HepG2 (cell line): ENCODE measurements around the gene SH3GL1. TPM values are rescaled to one million over a fixed set of nuclear protein-coding genes. Genes with fewer than 3 reads are reported as not detected.

ENCODE experiments used
- ASH2L ChIP-seq: fragments of 300-600, 200-600 bp; sonication (generic); IDR thresholded peaks from 2 replicates; pipeline ENCODE4 v1.7.0; 2017; ENCODE audit warnings: low read depth, mild to moderate bottlenecking, moderate library complexity, mixed read lengths, low read length; ENCODE audit not compliant: insufficient read length
- ATF5 ChIP-seq: sonication (generic); formaldehyde crosslinking; IDR thresholded peaks from 2 replicates; pipeline ENCODE4 v1.4.0; 2020; ENCODE audit warnings: mild to moderate bottlenecking, low read depth, missing genetic modification reagents
- ETV6 ChIP-seq: sonication (generic); formaldehyde crosslinking; conservative IDR thresholded peaks from 2 replicates; pipeline ENCODE4 v1.4.0; 2020; ENCODE audit warnings: missing genetic modification reagents
- JUNB ChIP-seq: sonication (generic); formaldehyde crosslinking; IDR thresholded peaks from 2 replicates; pipeline ENCODE4 v1.8.0; 2022; ENCODE audit warnings: missing genetic modification reagents, mild to moderate bottlenecking, borderline replicate concordance
- KLF15 ChIP-seq: sonication (generic); formaldehyde crosslinking; IDR thresholded peaks from 2 replicates; pipeline ENCODE4 v1.8.1; 2023; ENCODE audit warnings: borderline replicate concordance, mild to moderate bottlenecking, inconsistent platforms, missing genetic modification reagents, mixed read lengths
- MAFG ChIP-seq: sonication (generic); formaldehyde crosslinking; IDR thresholded peaks from 2 replicates; pipeline ENCODE4 v1.5.1; 2020; ENCODE audit warnings: mild to moderate bottlenecking, missing genetic modification reagents
- RARA ChIP-seq: IDR thresholded peaks from 2 replicates; pipeline ENCODE4 v1.6.1; 2016; ENCODE audit warnings: missing genetic modification reagents, missing compliant biosample characterization
- SRY ChIP-seq: sonication (generic); formaldehyde crosslinking; IDR thresholded peaks from 2 replicates; pipeline ENCODE4 v1.8.0; 2022; ENCODE audit warnings: mild to moderate bottlenecking, missing genetic modification reagents
- ZBTB46 ChIP-seq: sonication (generic); formaldehyde crosslinking; IDR thresholded peaks from 2 replicates; pipeline ENCODE4 v1.4.0; 2020; ENCODE audit warnings: mild to moderate bottlenecking, missing genetic modification reagents, borderline replicate concordance
- ZNF275 ChIP-seq: sonication (generic); formaldehyde crosslinking; IDR thresholded peaks from 2 replicates; pipeline ENCODE4 v1.8.0; 2022; ENCODE audit warnings: missing genetic modification reagents, mild to moderate bottlenecking, inconsistent platforms, borderline replicate concordance
- ZNF609 ChIP-seq: sonication (generic); formaldehyde crosslinking; IDR thresholded peaks from 2 replicates; pipeline ENCODE4 v1.4.0; 2020; ENCODE audit warnings: mild to moderate bottlenecking, missing genetic modification reagents, borderline replicate concordance
- ZNF660 ChIP-seq: sonication (generic); formaldehyde crosslinking; IDR thresholded peaks from 2 replicates; pipeline ENCODE4 v1.5.1; 2020; ENCODE audit warnings: mild to moderate bottlenecking, low read depth, missing genetic modification reagents, borderline replicate concordance
- ZNF879 ChIP-seq: sonication (generic); formaldehyde crosslinking; IDR thresholded peaks from 2 replicates; pipeline ENCODE4 v1.8.1; 2023; ENCODE audit warnings: missing genetic modification reagents
- polyA plus RNA-seq, 8 experiments: library from polyadenylated mRNA; depleted of rRNA in 3 of 8; stranded (reverse) in 7 of 8; unstranded in 1 of 8; fragments of >200 nt; fragmentation: Illumina TruSeq in 4 of 8; extraction: Trizol in 4 of 8; gene quantifications; 2 replicates each; pipeline versions ENCODE4 v1.2.1 to v1.2.3, GENCODE V29; 2011 to 2016; ENCODE audit warnings: low read depth in 4 of 8, missing spikeins in 1 of 8, mixed read lengths in 1 of 8; ENCODE audit not compliant: insufficient read depth in 1 of 8
- total RNA-seq, 5 experiments: library from RNA; depleted of rRNA; stranded (reverse); fragments of >200 nt; fragmentation: Illumina TruSeq; extraction: Trizol; gene quantifications; 2 replicates each; pipeline ENCODE4 v1.2.3, GENCODE V29; 2016; ENCODE audit warnings: low read depth in 1 of 5
- TF ChIP-seq, protein P1 (sequence below): sonication (generic); formaldehyde crosslinking; IDR thresholded peaks from 2 replicates; pipeline ENCODE4 v1.4.0; 2020; ENCODE audit warnings: missing genetic modification reagents

Gene SH3GL1
- total and polyA plus RNA-seq, 2 of the 13 experiments (the other 11 are each of a cell fraction or from before 2014, with no cell fraction given): 33.0 to 45.1 TPM

DNA sequence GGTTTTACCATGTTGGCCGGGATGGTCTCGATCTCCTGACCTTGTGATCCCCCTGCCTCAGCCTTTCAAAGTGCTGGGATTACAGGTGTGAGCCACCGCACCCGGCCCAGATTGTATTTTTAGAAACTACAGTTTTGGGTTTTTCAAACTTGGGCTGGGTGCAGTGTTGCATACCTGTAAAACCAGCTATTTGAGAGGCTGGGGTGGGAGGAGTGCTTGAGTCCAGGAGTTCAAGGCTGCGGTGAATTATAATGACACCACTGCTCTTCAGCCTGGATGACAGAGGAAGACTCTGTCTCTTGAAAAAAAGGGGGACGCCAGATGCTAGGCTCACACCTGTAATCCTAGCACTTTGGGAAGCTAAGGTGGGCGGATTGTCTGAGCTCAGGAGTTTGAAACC lies 6.3 kb upstream of the SH3GL1 start (continued):
- TF ChIP-seq ASH2L (no peak), KLF15 (no peak), ZBTB46 (no peak), ATF5 (CRISPR knock-in tag) (no peak), RARA (CRISPR knock-in tag) (peak; percentile 37; the same call in 1 of the 2 replicates), ZNF879 (CRISPR knock-in tag) (no peak), ZNF609 (CRISPR knock-in tag) (no peak), MAFG (CRISPR knock-in tag) (no peak), JUNB (no peak), SRY (CRISPR knock-in tag) (no peak), ETV6 (CRISPR knock-in tag) (no peak), ZNF275 (CRISPR knock-in tag) (no peak), ZNF660 (CRISPR knock-in tag) (no peak)
- TF ChIP-seq, protein P1, sequence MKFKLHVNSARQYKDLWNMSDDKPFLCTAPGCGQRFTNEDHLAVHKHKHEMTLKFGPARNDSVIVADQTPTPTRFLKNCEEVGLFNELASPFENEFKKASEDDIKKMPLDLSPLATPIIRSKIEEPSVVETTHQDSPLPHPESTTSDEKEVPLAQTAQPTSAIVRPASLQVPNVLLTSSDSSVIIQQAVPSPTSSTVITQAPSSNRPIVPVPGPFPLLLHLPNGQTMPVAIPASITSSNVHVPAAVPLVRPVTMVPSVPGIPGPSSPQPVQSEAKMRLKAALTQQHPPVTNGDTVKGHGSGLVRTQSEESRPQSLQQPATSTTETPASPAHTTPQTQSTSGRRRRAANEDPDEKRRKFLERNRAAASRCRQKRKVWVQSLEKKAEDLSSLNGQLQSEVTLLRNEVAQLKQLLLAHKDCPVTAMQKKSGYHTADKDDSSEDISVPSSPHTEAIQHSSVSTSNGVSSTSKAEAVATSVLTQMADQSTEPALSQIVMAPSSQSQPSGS (CRISPR knock-in tag): no peak
